ENCODE results near the gene CNTN3.

CNTN3 gene

GRCh38 chr3:74611206-74611605, 3.3 kb downstream of the CNTN3 start:
- no peak for DNase-seq (ENCODE audit: low read depth in 3 of 3)

GRCh38 chr3:74607803-74608202, 6.7 kb downstream of the CNTN3 start:
- no peak for DNase-seq (ENCODE audit: low read depth in 3 of 3)

GRCh38 chr3:74606996-74607395, 7.5 kb downstream of the CNTN3 start:
- no peak for DNase-seq (ENCODE audit: low read depth in 3 of 3)

DNA sequence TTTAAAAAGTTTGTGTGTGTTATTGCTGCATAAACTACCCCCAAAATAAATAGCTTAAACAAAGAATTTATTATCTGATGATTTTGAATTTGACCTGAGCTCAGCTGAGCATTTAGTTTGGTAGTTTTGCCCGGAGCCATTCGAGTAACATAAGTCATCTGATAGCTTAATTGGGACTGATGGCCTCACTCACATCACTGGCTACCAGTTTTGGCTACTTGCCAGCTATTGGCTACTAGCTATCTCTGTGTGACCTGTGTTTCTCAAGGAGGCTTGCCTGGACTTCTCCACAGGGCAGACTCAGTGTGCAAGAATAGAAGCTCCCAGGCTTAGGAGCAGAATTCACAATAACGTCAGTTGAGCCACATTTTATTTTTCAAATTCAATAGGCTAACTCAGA, 9.0 kb downstream of the CNTN3 start:
- DNase-seq (ENCODE audit: low read depth in 3 of 3) = no peak

- DNase-seq (ENCODE audit: low read depth in 3 of 3) = no peak
Measured at GRCh38 chr3:74603292-74603691, 11.2 kb downstream of the CNTN3 start.

DNA sequence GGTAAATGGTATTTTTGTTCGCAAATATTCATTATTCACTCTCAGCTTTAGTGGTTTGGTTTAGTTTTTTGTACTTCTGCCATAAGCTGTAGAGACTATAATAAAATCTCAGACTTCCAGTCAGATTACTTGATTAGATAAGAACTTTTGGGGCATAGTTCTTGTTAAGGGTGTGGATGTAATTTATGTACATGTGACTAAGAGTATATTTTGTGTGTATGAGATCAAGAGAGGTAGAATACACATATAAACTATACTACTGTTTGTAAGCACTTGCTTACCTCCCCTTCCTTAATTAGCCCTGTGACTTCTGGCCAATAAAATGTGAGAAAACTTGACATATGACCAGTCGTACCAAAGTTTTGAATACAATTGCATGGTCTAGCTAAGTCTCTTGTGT, 12.0 kb downstream of the CNTN3 start:
- no peak for DNase-seq (ENCODE audit: low read depth in 3 of 3)

GRCh38 chr3:74601793-74602192, 12.7 kb downstream of the CNTN3 start:
- DNase-seq (ENCODE audit: low read depth in 3 of 3) = no peak

GRCh38 chr3:74599564-74599963, 14.9 kb downstream of the CNTN3 start:
- DNase-seq (ENCODE audit: low read depth in 3 of 3) = no peak

DNA sequence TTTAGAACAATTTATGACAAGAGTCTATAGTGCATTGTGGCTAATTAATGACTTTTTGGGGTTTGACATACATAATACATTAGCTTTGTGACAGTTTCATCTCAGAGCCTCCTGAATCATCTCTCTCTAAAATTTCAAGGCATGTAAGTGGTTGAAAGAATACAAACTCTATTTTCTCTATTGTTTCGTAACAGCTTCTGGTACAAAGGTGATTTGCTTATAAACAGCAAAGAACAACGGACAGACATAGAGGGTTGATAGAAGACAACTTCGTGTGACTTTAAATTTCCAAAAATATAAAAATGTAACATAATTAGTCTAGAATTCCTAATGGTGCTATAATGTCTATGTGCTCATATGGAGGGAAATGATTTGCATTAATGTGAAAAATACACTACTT, 21.3 kb downstream of the CNTN3 start:
- no peak for DNase-seq (ENCODE audit: low read depth in 3 of 3)

GRCh38 chr3:74592359-74592758, 22.1 kb downstream of the CNTN3 start:
- DNase-seq (ENCODE audit: low read depth in 3 of 3) = no peak

DNA sequence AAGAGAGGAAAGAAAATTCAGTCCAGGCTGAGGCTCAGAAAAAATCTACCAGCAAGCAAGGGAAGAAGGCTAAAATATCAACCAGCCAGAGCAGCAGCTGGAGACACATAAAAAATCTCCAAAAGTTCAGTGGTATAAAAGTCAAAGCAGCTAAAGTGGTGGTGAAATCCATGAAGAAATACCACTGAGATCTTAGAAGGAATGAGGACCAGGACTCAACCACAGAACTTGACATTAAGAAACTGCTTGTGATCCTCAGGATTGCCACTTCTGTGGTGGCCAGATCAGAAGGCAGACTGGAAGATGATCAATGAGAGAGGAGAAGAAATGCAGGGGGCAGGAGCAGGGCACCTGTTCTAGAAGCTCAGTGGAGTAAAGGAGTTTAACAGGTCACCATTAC, 22.5 kb downstream of the CNTN3 start:
- no peak for DNase-seq (ENCODE audit: low read depth in 3 of 3)

DNA sequence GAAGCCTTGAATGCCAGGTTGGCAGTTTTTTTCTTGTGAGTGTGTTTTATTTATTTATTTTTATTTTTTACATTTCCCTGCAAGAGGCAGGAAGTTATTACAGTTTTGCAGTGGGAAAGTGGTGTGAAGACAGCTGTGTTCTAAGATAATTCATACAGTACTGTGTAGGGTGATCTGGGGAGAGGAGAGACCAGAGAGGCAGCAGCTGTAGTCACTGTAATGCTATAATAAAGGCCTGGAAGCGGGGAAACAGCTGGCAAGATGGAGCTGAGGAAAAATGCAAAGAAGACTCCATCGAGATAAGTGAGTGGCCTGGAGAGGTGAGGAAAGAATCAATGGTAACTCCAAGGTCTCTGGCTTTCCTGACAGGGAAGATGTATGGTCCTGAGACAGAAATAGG, 23.1 kb downstream of the CNTN3 start:
- no peak for DNase-seq (ENCODE audit: low read depth in 3 of 3)

GRCh38 chr3:74590620-74591262, 23.7 kb downstream of the CNTN3 start:
- DNase-seq (ENCODE audit: low read depth in 3 of 3) = no peak

DNA sequence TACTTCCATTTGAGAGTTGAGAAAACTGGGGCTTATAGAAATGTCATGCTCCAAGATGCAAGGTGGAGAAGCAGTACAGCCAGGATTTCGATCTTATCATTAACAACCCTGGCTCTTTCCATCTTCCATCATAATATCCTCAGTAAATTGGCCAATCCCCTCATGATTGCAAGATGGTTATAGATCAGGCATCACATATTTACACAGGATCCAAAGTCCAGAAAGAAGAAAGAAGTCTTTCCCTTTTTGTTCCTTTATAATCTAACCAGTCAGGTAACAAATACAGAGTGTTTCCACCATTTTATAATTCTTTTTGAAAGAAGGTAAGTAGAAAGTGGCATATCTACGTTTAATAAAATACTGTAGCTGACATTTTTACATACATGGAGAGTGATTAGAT, 29.7 kb downstream of the CNTN3 start:
- no peak for DNase-seq (ENCODE audit: low read depth in 3 of 3)

GRCh38 chr3:74582982-74583381, 31.5 kb downstream of the CNTN3 start:
- DNase-seq (ENCODE audit: low read depth in 3 of 3) = no peak

- no peak for DNase-seq (ENCODE audit: low read depth in 3 of 3)
Measured at GRCh38 chr3:74575857-74576256, 38.6 kb downstream of the CNTN3 start.

DNA sequence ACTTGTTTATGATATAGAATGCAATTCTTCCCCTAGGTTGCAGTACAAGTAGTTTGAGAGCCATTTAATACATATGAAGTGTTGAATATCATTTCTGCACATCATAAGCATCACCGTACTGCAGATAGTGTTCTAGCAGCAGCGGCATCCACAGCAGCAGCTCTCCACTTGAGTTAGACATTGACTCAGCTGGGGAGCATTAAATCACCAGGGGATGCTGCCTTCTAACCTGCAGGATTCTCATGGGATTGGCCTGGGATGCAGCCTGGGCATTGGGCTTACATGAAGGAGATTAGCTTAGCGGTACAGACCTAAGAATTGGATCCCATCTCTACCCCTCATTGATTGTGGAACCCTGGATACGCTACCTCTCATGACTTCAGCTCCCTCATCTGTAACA, 43.3 kb downstream of the CNTN3 start:
- DNase-seq (ENCODE audit: low read depth in 3 of 3) = no peak

All from stimulated activated CD4-positive, alpha-beta T cell treated with anti-CD3 and anti-CD28 coated beads, TNF-alpha, amount 100 ng/mL, for 4 hours (primary cell).